SK-N-SH (cell line): ENCODE results near the gene GKN1. TPM values are rescaled to one million over a fixed set of nuclear protein-coding genes. Genes with fewer than 3 reads are reported as not detected.
"Not testable (repeated sequence)": the region's sequence is repeated elsewhere in the genome, so short reads cannot be mapped to it uniquely, and the experiment has no call there.

Source experiments
- CTCF ChIA-PET: fragments of 300-600, 350-600 bp; formaldehyde crosslinking; extraction: SDS; loops from one replicate; lab custom pipeline; 2021; lab: Yijun Ruan, JAX
- POLR2A ChIA-PET: fragments of 350-600 bp; sonication (Branson Sonifier 250); formaldehyde crosslinking; extraction: SDS; loops from one replicate; lab custom pipeline; 2020; ENCODE audit warnings: antibody characterized with exemption, inconsistent platforms; lab: Yijun Ruan, JAX
- DNase-seq: peaks from one replicate; pipeline ENCODE4 v3.0.0; 2012
- H2AFZ ChIP-seq: fragments of 200-600 bp; sonication (generic); 2 replicates; pipeline ENCODE4 v1.8.1; 2016; ENCODE audit warnings: antibody characterized with exemption, mild to moderate bottlenecking, low read depth
- H3F3A ChIP-seq: fragments of 200-600 bp; sonication (generic); replicated peaks from 2 replicates; pipeline ENCODE3; 2016; ENCODE audit warnings: antibody characterized with exemption, mild to moderate bottlenecking; ENCODE audit not compliant: insufficient read depth
- H3K27ac ChIP-seq, 2 experiments: fragments of 200-500 bp in 1 of 2; fragments of 200-600 bp in 1 of 2; sonication (Bioruptor generic) in 1 of 2; sonication (generic), shearing (Covaris generic) in 1 of 2; 2 replicates each; pipeline versions ENCODE4 v1.5.1 to v1.6.1; 2014 to 2016; ENCODE audit warnings: low read depth in 2 of 2, inconsistent platforms in 1 of 2, low read length in 1 of 2, mild to moderate bottlenecking in 1 of 2, mixed read lengths in 1 of 2
- H3K27me3 ChIP-seq: fragments of 200-600 bp; sonication (generic), shearing (Covaris generic); 2 replicates; pipeline ENCODE4 v1.6.1; 2016; ENCODE audit warnings: mixed run types; ENCODE audit not compliant: insufficient read depth
- H3K36me3 ChIP-seq, 2 experiments: fragments of 200-500 bp in 1 of 2; fragments of 200-600 bp in 1 of 2; sonication (Bioruptor generic) in 1 of 2; sonication (generic) in 1 of 2; replicated peaks in 1 of 2; 2 replicates each; pipeline versions ENCODE3 to v1.5.1; 2014 to 2016; ENCODE audit warnings: low read length in 1 of 2, mild to moderate bottlenecking in 1 of 2; ENCODE audit not compliant: insufficient read depth in 2 of 2, control insufficient read depth in 1 of 2
- H3K4me1 ChIP-seq, 2 experiments: fragments of 200-500 bp in 1 of 2; fragments of 200-600 bp in 1 of 2; sonication (Bioruptor generic) in 1 of 2; sonication (generic), shearing (Covaris generic) in 1 of 2; 2 replicates each; pipeline versions ENCODE4 v1.5.1 to v1.6.1; 2014 to 2016; ENCODE audit warnings: low read depth in 1 of 2, low read length in 1 of 2, mixed run types in 1 of 2; ENCODE audit not compliant: insufficient read depth in 2 of 2, control insufficient read depth in 1 of 2
- H3K4me2 ChIP-seq: fragments of 200-600 bp; sonication (generic), shearing (Covaris generic); 2 replicates; pipeline ENCODE4 v1.6.1; 2017; ENCODE audit warnings: mixed run types
- H3K4me3 ChIP-seq, 2 experiments: fragments of 200-500 bp in 1 of 2; fragments of 200-600 bp in 1 of 2; sonication (Bioruptor generic) in 1 of 2; sonication (generic), shearing (Covaris generic) in 1 of 2; 2 replicates each; pipeline versions ENCODE4 v1.5.1 to v1.8.1; 2014 to 2016; ENCODE audit warnings: low read depth in 2 of 2, inconsistent platforms in 1 of 2, low read length in 1 of 2, mild to moderate bottlenecking in 1 of 2, mixed read lengths in 1 of 2, moderate library complexity in 1 of 2
- H3K79me2 ChIP-seq: fragments of 200-600 bp; sonication (generic); 2 replicates; pipeline ENCODE4 v1.8.1; 2017; ENCODE audit warnings: mild to moderate bottlenecking; ENCODE audit not compliant: insufficient read depth
- H3K9ac ChIP-seq: fragments of 200-600 bp; sonication (generic); 2 replicates; pipeline ENCODE4 v1.6.1; 2017; ENCODE audit warnings: mixed run types
- H3K9me2 ChIP-seq: fragments of 200-600 bp; sonication (generic); 2 replicates; pipeline ENCODE4 v1.6.1; 2017; ENCODE audit warnings: mixed run types
- H3K9me3 ChIP-seq: fragments of 200-600 bp; sonication (generic); 2 replicates; pipeline ENCODE4 v1.6.1; 2017; ENCODE audit warnings: mixed run types, mild to moderate bottlenecking, moderate library complexity
- H4K20me1 ChIP-seq: fragments of 200-600 bp; sonication (generic); 2 replicates; pipeline ENCODE4 v1.6.1; 2017; ENCODE audit warnings: mild to moderate bottlenecking, mixed run types; ENCODE audit not compliant: insufficient read depth
- CHD2 ChIP-seq: fragments of 150-350 bp; IDR thresholded peaks from 2 replicates; pipeline ENCODE4 v1.6.1; 2018; ENCODE audit warnings: low read length; ENCODE audit not compliant: partially characterized antibody
- ELF1 ChIP-seq: IDR thresholded peaks from 2 replicates; pipeline ENCODE4 v1.4.0; 2012
- EZH2phosphoT487 ChIP-seq: fragments of 200-600 bp; sonication (generic); IDR thresholded peaks from 2 replicates; pipeline ENCODE4 v1.6.1; 2017; ENCODE audit warnings: low read depth, mixed run types, mild to moderate bottlenecking, antibody characterized with exemption, moderate library complexity, borderline replicate concordance
- FOSL2 ChIP-seq: IDR thresholded peaks from 2 replicates; pipeline ENCODE4 v1.4.0; 2012; ENCODE audit warnings: low read depth, mild to moderate bottlenecking, moderate library complexity, borderline replicate concordance
- FOXJ3 ChIP-seq: sonication (generic); formaldehyde crosslinking; IDR thresholded peaks from 2 replicates; pipeline ENCODE4 v1.5.1; 2020; ENCODE audit warnings: mild to moderate bottlenecking, missing genetic modification reagents
- GABPA ChIP-seq: IDR thresholded peaks from 2 replicates; pipeline ENCODE4 v1.4.0; 2012; ENCODE audit warnings: low read depth, mild to moderate bottlenecking
- MAX ChIP-seq: IDR thresholded peaks from 2 replicates; pipeline ENCODE4 v1.4.0; 2012; ENCODE audit warnings: low read depth
- MXI1 ChIP-seq: IDR thresholded peaks from 2 replicates; pipeline ENCODE4 v1.6.1; 2012; ENCODE audit warnings: mild to moderate bottlenecking, low read depth, low read length, improper control_type of control experiment
- NFIC ChIP-seq: IDR thresholded peaks from 2 replicates; pipeline ENCODE4 v1.4.0; 2012; ENCODE audit warnings: borderline replicate concordance
- POLR2AphosphoS5 ChIP-seq: IDR thresholded peaks from 2 replicates; pipeline ENCODE4 v1.6.1; 2012; ENCODE audit warnings: low read depth, low read length
- RAD21 ChIP-seq: IDR thresholded peaks from 2 replicates; pipeline ENCODE4 v1.6.1; 2012; ENCODE audit warnings: mild to moderate bottlenecking, low read length
- RCOR1 ChIP-seq: fragments of 150-350 bp; IDR thresholded peaks from 2 replicates; pipeline ENCODE4 v1.6.1; 2017; ENCODE audit warnings: antibody characterized with exemption, low read length
- RXRA ChIP-seq: IDR thresholded peaks from 2 replicates; pipeline ENCODE4 v1.4.0; 2012; ENCODE audit warnings: low read depth, mild to moderate bottlenecking, borderline replicate concordance
- SIN3A ChIP-seq: IDR thresholded peaks from 2 replicates; pipeline ENCODE4 v1.6.1; 2012; ENCODE audit warnings: low read depth, mild to moderate bottlenecking, low read length, moderate library complexity, borderline replicate concordance
- TAF1 ChIP-seq: IDR thresholded peaks from 2 replicates; pipeline ENCODE4 v1.6.1; 2012; ENCODE audit warnings: low read depth, mild to moderate bottlenecking, low read length, moderate library complexity, borderline replicate concordance
- TCF12 ChIP-seq: IDR thresholded peaks from 2 replicates; pipeline ENCODE4 v1.4.0; 2012
- TEAD4 ChIP-seq: IDR thresholded peaks from 2 replicates; pipeline ENCODE4 v1.4.0; 2012; ENCODE audit warnings: mild to moderate bottlenecking, borderline replicate concordance; ENCODE audit not compliant: insufficient read depth
- USF2 ChIP-seq: fragments of 150-350 bp; IDR thresholded peaks from 2 replicates; pipeline ENCODE4 v1.6.1; 2017; ENCODE audit warnings: antibody characterized with exemption, low read length, low read depth, borderline replicate concordance
- ZBTB33 ChIP-seq: IDR thresholded peaks from 2 replicates; pipeline ENCODE4 v1.4.0; 2012; ENCODE audit warnings: low read depth, borderline replicate concordance
- WGBS: methylation state at CpG from one replicate; pipeline ENCODE4 v1.1.6; 2017; ENCODE audit warnings: low lambda C conversion rate; 5-methylcytosine and 5-hydroxymethylcytosine counted together
- polyA plus RNA-seq, 3 experiments: library from polyadenylated mRNA; depleted of rRNA; stranded (reverse); fragments of >200 nt; gene quantifications; 2 replicates each; pipeline ENCODE4 v1.2.3, GENCODE V29; 2012

The GKN1 gene
- polyA plus RNA-seq, 1 of the 3 experiments (the other 2 are of a cell fraction) = not detected

- H3K27me3 ChIP-seq = no peaks in the 10 kb centered on the region
- no peaks in the 10 kb centered on the region for H3K79me2 ChIP-seq
- TF ChIP-seq RAD21 (no peak), FOXJ3 (CRISPR knock-in tag) (no peak), CHD2 (no peak), FOSL2 (no peak), MXI1 (no peak), ZBTB33 (no peak), NFIC (no peak), RCOR1 (no peak), POLR2AphosphoS5 (no peak), TAF1 (no peak)
- H3K4me3 ChIP-seq = no peak overlapping the region
- no peaks in the 10 kb centered on the region for H3K4me1 ChIP-seq
- H3K27ac ChIP-seq = no peak overlapping the region
- no peaks in the 10 kb centered on the region for H3K36me3 ChIP-seq
- no peak overlapping the region for H3K4me2 ChIP-seq
- H4K20me1 ChIP-seq = no peaks in the 10 kb centered on the region
- no peaks in the 10 kb centered on the region for H3K9me2 ChIP-seq
- WGBS = 79% methylated on average over 4 of the region's 4 CpGs
- ChIA-PET POLR2A (interaction anchor here (0.6 kb wide), 1 partner anchor 335 kb away, joined by 5 read pairs; no protein-coding TSS in a partner anchor), CTCF (interaction anchor here (0.9 to 3.8 kb wide), 3 partner anchors 8 to 200 kb away, joined by 3 to 19 read pairs (median 6); no protein-coding TSS in a partner anchor)
- H3K9ac ChIP-seq = no peak overlapping the region
- H3K9me3 ChIP-seq = no peaks in the 10 kb centered on the region
- DNase-seq = no peak
- no peak overlapping the region for H2AFZ ChIP-seq
- H3F3A ChIP-seq = no peaks in the 10 kb centered on the region
Observed at GRCh38 chr2:68951899-68952298, 22.5 kb upstream of the GKN1 start.

GRCh38 chr2:68952887-68953521 is 21.4 kb upstream of the GKN1 start, which contains the start of gene GKN2:
Gene GKN2 (minus strand): TSS chr2:68952893. CDS start chr2:68952861, 32 bp downstream.
- H3K27me3 ChIP-seq = no peaks in the 10 kb centered on the region
- no peak for DNase-seq
- no peak within 1 kb of the TSS for H3K4me3 ChIP-seq
- no peaks in the 10 kb centered on the region for H3F3A ChIP-seq
- H4K20me1 ChIP-seq = no peaks in the 10 kb centered on the region
- ChIA-PET CTCF (interaction anchor here (0.9 to 3.8 kb wide), 4 partner anchors 9 to 354 kb away, joined by 3 to 19 read pairs (median 4); no protein-coding TSS in a partner anchor), POLR2A (no interaction called here)
- no peak within 1 kb of the TSS for H3K4me2 ChIP-seq
- no peak within 1 kb of the TSS for H2AFZ ChIP-seq
- H3K79me2 ChIP-seq = no peaks in the 10 kb centered on the region
- H3K9me3 ChIP-seq = no peaks in the 10 kb centered on the region
- H3K36me3 ChIP-seq = no peaks in the 10 kb centered on the region
- no peaks in the 10 kb centered on the region for H3K9me2 ChIP-seq
- 85% methylated on average over 4 of the region's 4 CpGs for WGBS
- no peak within 1 kb of the TSS for H3K9ac ChIP-seq
- no peak for TF ChIP-seq SIN3A
- no peak for TF ChIP-seq RXRA
- TF ChIP-seq POLR2AphosphoS5 = no peak
- TF ChIP-seq EZH2phosphoT487 = no peak
- TF ChIP-seq TEAD4 = no peak
- TF ChIP-seq USF2 = no peak
- TF ChIP-seq MAX = no peak
- TF ChIP-seq GABPA = no peak
- TF ChIP-seq ELF1 = no peak
- no peak for TF ChIP-seq TCF12
- no peak for TF ChIP-seq RAD21
- TF ChIP-seq, all 33 proteins: peak for 0
- H3K4me1 ChIP-seq = no peaks in the 10 kb centered on the region
- H3K27ac ChIP-seq = no peak within 1 kb of the TSS

GRCh38 chr2:68955432-68955831 is 19.0 kb upstream of the GKN1 start:
- H3K4me2 ChIP-seq, H3K9me3 ChIP-seq, H3K9me2 ChIP-seq, H2AFZ ChIP-seq, H3K4me1 ChIP-seq, H3K36me3 ChIP-seq, H3F3A ChIP-seq, H3K79me2 ChIP-seq, POLR2A ChIA-PET, H3K9ac ChIP-seq, H3K27me3 ChIP-seq, H4K20me1 ChIP-seq, H3K4me3 ChIP-seq, H3K27ac ChIP-seq, DNase-seq: not testable (repeated sequence)
- CTCF ChIA-PET = interaction anchor here (1.3 kb wide), 1 partner anchor 13 kb away, joined by 3 read pairs; no protein-coding TSS in a partner anchor
- WGBS = 97% methylated on average over 5 of the region's 5 CpGs
